HG03354 (cell line): ENCODE results near the gene PSME2.

Experiments used
- ATAC-seq: cut with Tn5 transposase; IDR thresholded peaks from one replicate; pipeline ENCODE4 v1.9.1; 2021; ENCODE audit warnings: mild to moderate bottlenecking; ENCODE audit not compliant: unreplicated experiment, poor library complexity, severe bottlenecking

PSME2 gene, protein sequence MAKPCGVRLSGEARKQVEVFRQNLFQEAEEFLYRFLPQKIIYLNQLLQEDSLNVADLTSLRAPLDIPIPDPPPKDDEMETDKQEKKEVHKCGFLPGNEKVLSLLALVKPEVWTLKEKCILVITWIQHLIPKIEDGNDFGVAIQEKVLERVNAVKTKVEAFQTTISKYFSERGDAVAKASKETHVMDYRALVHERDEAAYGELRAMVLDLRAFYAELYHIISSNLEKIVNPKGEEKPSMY

DNA sequence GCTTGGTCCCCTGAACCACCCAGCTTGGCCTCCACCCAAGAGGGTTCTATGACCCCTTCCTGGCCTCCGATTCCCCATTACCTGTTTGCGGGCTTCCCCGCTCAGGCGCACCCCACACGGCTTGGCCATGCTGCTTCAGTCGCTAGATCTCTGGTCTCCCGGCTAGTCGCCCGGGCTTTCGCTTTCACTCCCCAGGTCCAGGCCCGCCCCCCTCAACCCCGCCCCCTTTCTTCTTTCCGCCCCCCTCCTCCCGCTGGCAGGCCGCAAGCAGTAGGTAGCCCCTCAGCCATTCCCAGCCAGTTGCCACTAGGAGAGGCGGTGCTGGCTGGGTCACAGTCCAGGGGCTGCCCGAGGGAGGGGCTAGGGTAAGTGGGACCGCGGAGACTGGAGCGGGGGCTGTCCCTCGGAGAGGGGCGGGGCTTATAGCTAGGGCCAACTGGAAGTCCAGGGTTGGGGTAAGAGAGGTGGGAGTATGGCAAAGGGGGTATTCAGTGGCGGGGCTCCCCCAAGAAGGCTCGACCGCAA is at the start of gene PSME2:
PSME2 (minus strand) TSS at position 158 of the 525 bp plus-strand sequence; CDS start at position 129, 29 bp downstream.
- ATAC-seq: peak; percentile 69

DNA sequence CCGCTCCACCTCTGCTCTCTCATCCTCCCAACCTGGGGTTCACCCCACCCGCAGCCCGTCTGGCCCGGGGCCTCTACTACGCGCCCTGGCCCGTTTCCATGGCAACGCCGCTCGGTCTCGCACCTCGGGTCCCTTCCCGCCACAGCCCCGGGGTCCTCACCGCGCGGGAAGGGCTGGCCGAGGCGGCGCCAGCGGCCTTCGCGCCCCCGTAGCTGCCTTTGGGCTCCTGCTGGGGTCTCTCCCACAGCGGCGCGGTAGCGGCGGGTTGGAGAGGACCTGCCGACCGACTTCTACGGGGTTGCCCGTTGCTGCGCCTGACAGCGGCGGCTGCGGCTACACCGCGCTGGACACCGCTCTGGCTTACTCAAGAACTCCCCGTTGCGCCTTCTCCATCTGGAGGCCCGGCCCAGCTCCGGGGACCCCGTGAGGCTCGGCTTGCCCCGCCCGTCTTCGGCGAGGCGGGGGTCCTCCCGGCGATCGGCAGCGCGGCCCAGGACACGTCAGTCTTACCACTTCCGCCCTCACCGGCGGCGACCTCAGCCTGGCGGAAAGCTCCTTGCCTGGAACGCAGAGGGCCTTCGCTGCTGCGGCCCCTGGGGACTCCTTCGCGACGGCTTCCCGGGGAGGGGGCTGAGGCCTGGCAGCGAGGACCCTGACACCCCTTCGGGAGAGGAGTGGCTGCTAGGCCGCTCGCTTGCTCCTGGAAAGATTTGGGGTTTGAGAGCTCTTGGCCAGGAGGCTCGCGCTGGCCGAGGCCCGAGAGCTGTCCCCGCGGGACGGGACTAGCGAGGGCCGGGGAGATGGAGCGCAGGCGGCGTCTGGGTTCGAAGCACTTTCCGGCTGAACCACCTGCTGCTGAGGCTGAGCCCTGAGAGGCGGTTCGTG is 49.0 kb upstream of the PSME2 start, which contains the start of gene TM9SF1:
TM9SF1 (minus strand) TSS at position 256 of the 885 bp plus-strand sequence. CDS start 422 bp downstream, outside the sequence.
- ATAC-seq: peak; percentile 89

- no peak for ATAC-seq
Observed at GRCh38 chr14:24194873-24195185, 48.4 kb upstream of the PSME2 start.

DNA sequence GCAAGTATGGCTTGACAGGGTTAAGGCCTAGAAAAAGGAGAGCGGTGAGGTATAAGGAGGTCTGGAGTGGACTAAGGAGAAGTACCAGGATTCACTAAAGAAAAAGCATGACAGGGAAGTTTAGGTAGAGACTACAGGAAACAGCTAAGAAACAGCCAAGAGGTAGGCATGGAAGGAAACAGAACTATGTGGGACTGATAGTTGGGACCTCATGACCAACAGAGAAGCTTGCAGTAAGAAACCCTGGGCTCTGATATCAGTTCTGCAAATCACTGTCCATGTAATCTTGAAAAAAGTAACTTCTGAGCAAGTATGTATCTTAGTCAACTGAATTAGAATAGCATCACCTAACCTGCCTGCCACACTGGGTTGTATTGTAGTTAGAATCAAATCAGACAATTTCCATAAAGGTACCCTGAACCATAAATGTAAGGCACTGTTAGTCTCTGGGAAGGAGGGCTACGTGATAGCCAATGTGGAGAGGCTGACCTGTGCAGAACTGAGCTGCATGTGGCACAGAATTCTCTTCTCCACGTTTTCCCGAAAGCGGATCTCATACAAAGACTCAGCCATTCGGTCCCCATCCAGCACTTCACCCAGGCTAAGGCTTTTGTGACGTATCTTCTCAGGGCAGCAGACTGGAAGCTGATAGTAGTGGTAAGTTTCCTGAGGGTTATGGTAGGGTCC is 47.9 kb upstream of the PSME2 start:
- ATAC-seq: no peak

GRCh38 chr14:24192933-24193332 is 46.5 kb upstream of the PSME2 start:
- no peak for ATAC-seq

- ATAC-seq: no peak
Observed at GRCh38 chr14:24190416-24190815, 44.0 kb upstream of the PSME2 start.

- ATAC-seq: no peak
Observed at GRCh38 chr14:24189460-24189859, 43.0 kb upstream of the PSME2 start.

- no peak for ATAC-seq
Observed at GRCh38 chr14:24189059-24189375, 42.6 kb upstream of the PSME2 start.

- ATAC-seq: peak; percentile 91
Observed at GRCh38 chr14:24188251-24189058, 42.0 kb upstream of the PSME2 start, which contains the start of gene IPO4. Gene IPO4, minus strand, starts transcription at chr14:24188816. Its CDS starts 29 bp downstream, at chr14:24188787.

- no peak for ATAC-seq
Observed at GRCh38 chr14:24187539-24187915, 41.1 kb upstream of the PSME2 start.

- no peak for ATAC-seq
Observed at GRCh38 chr14:24186831-24187538, 40.6 kb upstream of the PSME2 start.

GRCh38 chr14:24185741-24186140 is 39.3 kb upstream of the PSME2 start:
- no peak for ATAC-seq

GRCh38 chr14:24185026-24185425 is 38.6 kb upstream of the PSME2 start:
- ATAC-seq: no peak

DNA sequence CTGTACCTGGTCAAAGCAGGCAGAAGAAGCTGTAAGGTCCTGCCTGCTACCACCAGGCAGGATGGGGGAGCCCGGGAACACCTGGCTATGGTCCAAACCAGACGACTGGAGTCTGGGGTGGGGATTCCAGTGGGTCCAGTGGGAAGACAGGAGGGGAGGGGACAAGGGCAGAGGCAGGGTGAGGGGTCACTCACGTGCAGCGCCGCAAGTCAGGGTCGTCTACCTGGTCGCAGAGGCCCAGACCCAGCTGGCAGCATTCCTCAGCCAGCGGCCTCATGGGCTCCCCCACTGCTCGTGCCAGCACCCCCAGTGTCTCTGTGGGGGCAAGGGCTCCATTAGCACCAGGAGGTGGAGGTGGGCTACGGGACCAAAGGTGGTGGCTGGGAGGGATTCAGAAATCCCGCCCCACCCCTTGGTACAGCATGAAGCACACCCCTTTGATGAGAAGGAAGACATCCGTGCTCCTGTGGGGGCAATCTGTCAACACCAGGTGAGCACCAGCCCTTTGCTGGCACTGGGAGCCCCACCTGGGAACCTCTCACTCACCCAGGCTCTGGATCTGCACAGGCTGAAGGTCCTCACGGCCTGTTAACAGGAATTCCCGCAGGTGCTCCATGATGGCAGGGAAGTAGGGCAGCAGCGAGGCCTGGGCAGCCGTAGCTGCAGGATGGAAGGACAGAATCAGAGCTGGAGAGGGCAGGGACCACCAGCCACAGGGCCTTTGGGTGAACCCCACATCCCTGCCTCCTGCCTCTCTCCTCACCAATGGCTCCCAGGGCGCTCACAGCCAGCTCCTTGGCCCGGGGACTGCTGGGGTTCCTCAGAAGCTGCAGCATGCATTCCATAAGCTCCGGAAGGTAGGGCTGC is 37.9 kb upstream of the PSME2 start:
- no peak for ATAC-seq

- ATAC-seq: no peak
Observed at GRCh38 chr14:24183014-24183481, 36.6 kb upstream of the PSME2 start.

GRCh38 chr14:24182110-24182882 is 35.9 kb upstream of the PSME2 start:
- ATAC-seq: no peak

DNA sequence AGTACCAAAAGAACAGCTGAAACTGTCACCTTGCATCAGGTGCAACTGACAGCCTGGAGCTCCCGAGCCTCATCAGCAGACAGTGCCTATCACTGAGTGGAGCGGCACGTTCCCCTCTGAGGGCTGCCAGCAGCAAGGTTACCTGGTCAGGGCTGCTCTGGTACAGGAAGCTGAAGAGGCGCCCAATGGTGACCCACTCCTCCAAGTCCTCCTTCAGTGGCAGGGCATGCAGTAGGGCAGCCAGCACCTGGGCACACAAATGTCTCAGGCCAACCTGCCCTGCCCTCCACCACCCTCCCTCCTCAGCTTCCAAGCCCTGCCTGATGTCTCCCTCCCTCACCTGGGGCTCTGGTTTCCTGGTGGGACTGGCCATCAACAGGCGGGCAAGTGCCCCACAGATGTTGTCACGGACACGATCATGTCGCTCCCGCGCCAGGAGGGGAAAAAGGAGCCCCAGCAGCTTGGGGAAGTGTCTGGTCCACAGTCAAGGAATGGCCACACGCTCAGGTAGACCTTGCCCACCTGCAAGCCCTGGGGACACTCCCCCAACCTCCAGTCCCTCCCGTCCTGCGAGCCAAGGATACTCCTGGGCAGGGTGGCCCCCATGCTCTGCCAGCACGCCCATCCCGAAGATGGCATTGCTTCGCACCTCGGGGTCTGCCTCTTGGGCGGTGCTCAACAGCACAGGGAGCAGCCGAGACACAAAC is 35.1 kb upstream of the PSME2 start:
- ATAC-seq: no peak
